Neural cell (in vitro differentiated cells): ENCODE measurements around the gene MGLL. TPM values are rescaled to one million over a fixed set of nuclear protein-coding genes. Genes with fewer than 3 reads are reported as not detected.

Experiments used
- H2AFZ ChIP-seq: fragments of 200-600, 300-800 bp; sonication (generic), shearing (Covaris generic); 2 replicates; pipeline ENCODE4 v1.6.0; 2014; ENCODE audit warnings: low read depth, mild to moderate bottlenecking, antibody characterized with exemption, low read length, moderate library complexity
- H3F3A ChIP-seq: fragments of 200-600 bp; shearing (Covaris generic); 2 replicates; pipeline ENCODE4 v1.6.1; 2016; ENCODE audit warnings: mild to moderate bottlenecking, moderate library complexity, mixed read lengths, antibody characterized with exemption, low read length; ENCODE audit not compliant: insufficient read depth, poor library complexity, severe bottlenecking
- H3K27ac ChIP-seq: fragments of 200-600, 300-800 bp; sonication (generic), shearing (Covaris generic); 2 replicates; pipeline ENCODE4 v1.5.1; 2014; ENCODE audit warnings: mild to moderate bottlenecking, low read length, moderate library complexity
- H3K27me3 ChIP-seq: fragments of 300-800, 200-600 bp; sonication (generic), shearing (Covaris generic); 2 replicates; pipeline ENCODE4 v1.6.0; 2014; ENCODE audit warnings: mild to moderate bottlenecking, low read depth, low read length, moderate library complexity; ENCODE audit not compliant: insufficient read depth
- H3K36me3 ChIP-seq: fragments of 300-800, 200-600 bp; sonication (generic), shearing (Covaris generic); 2 replicates; pipeline ENCODE4 v1.5.1; 2014; ENCODE audit warnings: mild to moderate bottlenecking, antibody characterized with exemption, low read length, moderate library complexity; ENCODE audit not compliant: insufficient read depth
- H3K4me2 ChIP-seq: fragments of 300-800, 200-600 bp; sonication (generic), shearing (Covaris generic); 2 replicates; pipeline ENCODE4 v1.6.0; 2014; ENCODE audit warnings: mild to moderate bottlenecking, low read length
- H3K4me3 ChIP-seq: fragments of 300-800, 200-600 bp; sonication (generic), shearing (Covaris generic); 2 replicates; pipeline ENCODE4 v1.5.1; 2014; ENCODE audit warnings: mild to moderate bottlenecking, low read length, moderate library complexity
- H3K79me2 ChIP-seq: fragments of 200-600 bp; shearing (Covaris generic); replicated peaks from 2 replicates; pipeline ENCODE4 v1.6.0; 2014; ENCODE audit warnings: mild to moderate bottlenecking, low read length, moderate library complexity; ENCODE audit not compliant: insufficient read depth
- H3K9ac ChIP-seq: fragments of 300-800, 200-600 bp; sonication (generic), shearing (Covaris generic); 2 replicates; pipeline ENCODE4 v1.6.1; 2016; ENCODE audit warnings: mild to moderate bottlenecking, low read length, mixed read lengths
- H3K9me2 ChIP-seq: fragments of 200-600 bp; shearing (Covaris generic); 2 replicates; pipeline ENCODE4 v1.6.1; 2016; ENCODE audit warnings: mild to moderate bottlenecking, low read length, mixed read lengths; ENCODE audit not compliant: insufficient read depth
- H3K9me3 ChIP-seq: fragments of 200-600, 300-800 bp; sonication (generic), shearing (Covaris generic); 2 replicates; pipeline ENCODE4 v1.6.1; 2016; ENCODE audit warnings: mild to moderate bottlenecking, mixed run types, low read length, moderate library complexity, mixed read lengths
- H4K20me1 ChIP-seq: fragments of 200-600 bp; shearing (Covaris generic); 2 replicates; pipeline ENCODE4 v1.6.1; 2016; ENCODE audit warnings: mild to moderate bottlenecking, mixed run types; ENCODE audit not compliant: insufficient read depth
- CTCF ChIP-seq: fragments of 450-650 bp; IDR thresholded peaks from 2 replicates; pipeline ENCODE4 v1.5.1; 2014; ENCODE audit warnings: antibody characterized with exemption, mild to moderate bottlenecking, moderate library complexity; ENCODE audit not compliant: poor library complexity, severe bottlenecking
- EP300 ChIP-seq: fragments of 450-650 bp; conservative IDR thresholded peaks from 2 replicates; pipeline ENCODE4 v1.6.1; 2014; ENCODE audit warnings: antibody characterized with exemption, mild to moderate bottlenecking, moderate library complexity; ENCODE audit not compliant: poor library complexity, severe bottlenecking
- EZH2 ChIP-seq: fragments of 200-600, 300-800 bp; shearing (Covaris generic), sonication (generic); IDR thresholded peaks from 2 replicates; pipeline ENCODE4 v1.6.1; 2014; ENCODE audit warnings: antibody characterized with exemption, low read length, borderline replicate concordance, mild to moderate bottlenecking; ENCODE audit not compliant: insufficient read depth, poor library complexity, severe bottlenecking
- MXI1 ChIP-seq: fragments of 450-650 bp; conservative IDR thresholded peaks from 2 replicates; pipeline ENCODE4 v1.6.1; 2014; ENCODE audit warnings: antibody characterized with exemption, mild to moderate bottlenecking; ENCODE audit not compliant: poor library complexity, severe bottlenecking
- POLR2AphosphoS5 ChIP-seq: IDR thresholded peaks from 2 replicates; pipeline ENCODE4 v1.6.1; 2012
- RAD21 ChIP-seq: fragments of 450-650 bp; conservative IDR thresholded peaks from 2 replicates; pipeline ENCODE4 v1.6.1; 2014; ENCODE audit warnings: antibody characterized with exemption, mild to moderate bottlenecking, moderate library complexity
- REST ChIP-seq: IDR thresholded peaks from 2 replicates; pipeline ENCODE4 v1.6.1; 2012; ENCODE audit warnings: borderline replicate concordance
- SMC3 ChIP-seq: fragments of 450-650 bp; conservative IDR thresholded peaks from 2 replicates; pipeline ENCODE4 v1.6.1; 2014; ENCODE audit warnings: antibody characterized with exemption, mild to moderate bottlenecking, moderate library complexity; ENCODE audit not compliant: poor library complexity
- TAF1 ChIP-seq: IDR thresholded peaks from 2 replicates; pipeline ENCODE4 v1.6.1; 2012; ENCODE audit warnings: low read depth
- polyA plus RNA-seq: library from polyadenylated mRNA; depleted of rRNA; stranded (reverse); fragments of >200 nt; gene quantifications from 2 replicates; pipeline ENCODE4 v1.2.3, GENCODE V29; 2014

Gene MGLL
- polyA plus RNA-seq, 1 donor from 2014 or later = 2.0 TPM

DNA sequence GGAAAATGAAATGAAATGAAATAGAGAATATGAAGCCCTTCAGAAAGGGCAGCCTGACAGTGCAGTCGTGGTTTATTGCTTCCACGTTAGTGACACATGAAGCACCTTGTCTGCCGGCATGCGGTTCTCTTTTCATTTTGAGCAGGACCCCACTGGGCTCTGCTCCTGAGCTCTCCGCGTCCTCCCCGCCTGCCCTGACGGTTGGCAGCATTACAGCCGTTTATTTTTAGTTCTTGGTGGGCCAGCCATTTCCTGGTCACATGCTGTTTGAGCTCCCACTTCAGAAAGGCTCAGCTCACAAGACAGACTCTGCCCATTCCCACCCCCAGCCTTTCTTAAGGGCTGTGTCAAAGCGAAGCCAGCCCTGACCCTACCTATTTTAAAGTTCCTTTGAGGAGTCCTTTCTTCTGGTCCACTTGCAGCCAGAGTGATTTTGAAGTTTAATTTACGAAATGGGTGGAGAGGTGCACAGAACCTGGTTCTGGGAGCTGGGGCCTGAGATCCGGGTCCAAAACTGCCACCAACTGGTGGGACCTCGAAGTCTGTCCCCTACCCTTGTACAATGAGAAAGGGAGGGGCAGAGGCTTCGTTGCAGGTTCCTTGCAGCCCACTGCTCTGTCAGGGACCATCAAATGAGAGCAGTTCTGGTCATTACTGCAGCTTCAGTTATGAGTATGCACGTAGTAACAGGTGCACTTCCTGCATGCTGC lies 60.1 kb downstream of the MGLL start:
- H3K27ac ChIP-seq = peak overlapping the region; percentile 35
- H3K36me3 ChIP-seq = no peaks in the 10 kb centered on the region
- peaks cover under 1% of the 10 kb centered on the region for H3K9me3 ChIP-seq
- H3K9ac ChIP-seq = peak overlapping the region; percentile 26
- no peaks in the 10 kb centered on the region for H3K27me3 ChIP-seq
- no peak overlapping the region for H2AFZ ChIP-seq
- H3K9me2 ChIP-seq = no peaks in the 10 kb centered on the region
- H3K79me2 ChIP-seq = no peaks in the 10 kb centered on the region
- H3K4me3 ChIP-seq = no peak overlapping the region
- H3K4me2 ChIP-seq = no peak overlapping the region
- H4K20me1 ChIP-seq = no peaks in the 10 kb centered on the region
- TF ChIP-seq MXI1 (no peak), POLR2AphosphoS5 (no peak), EZH2 (no peak), EP300 (no peak), SMC3 (no peak), TAF1 (no peak), CTCF (no peak), RAD21 (no peak), REST (no peak)
- H3F3A ChIP-seq = no peaks in the 10 kb centered on the region

GRCh38 chr3:127761441-127761801 lies 60.9 kb downstream of the MGLL start:
- Histone ChIP-seq H3K27ac (peak overlapping the region; percentile 35), H3K4me2 (no peak overlapping the region), H2AFZ (no peak overlapping the region), H3F3A (no peaks in the 10 kb centered on the region), H3K27me3 (no peaks in the 10 kb centered on the region), H3K9ac (peak overlapping the region; percentile 26), H4K20me1 (no peaks in the 10 kb centered on the region), H3K9me2 (no peaks in the 10 kb centered on the region), H3K9me3 (no peaks in the 10 kb centered on the region), H3K36me3 (no peaks in the 10 kb centered on the region), H3K79me2 (no peaks in the 10 kb centered on the region), H3K4me3 (no peak overlapping the region)
- no peak for TF ChIP-seq POLR2AphosphoS5
- no peak for TF ChIP-seq SMC3
- TF ChIP-seq EP300 = no peak
- no peak for TF ChIP-seq TAF1
- no peak for TF ChIP-seq CTCF
